HCT116 (cell line): Measurements from ENCODE around the gene ALLC. TPM values are rescaled to one million over a fixed set of nuclear protein-coding genes. Genes with fewer than 3 reads are reported as not detected.

Source experiments
- ATAC-seq: fragments of 200-7000 bp; cut with Tn5 transposase; 2 replicates; pipeline ENCODE4 v1.9.1; 2020; ENCODE audit warnings: mild to moderate bottlenecking, moderate library complexity
- BruUV-seq: library from RNA; stranded (reverse); fragments of 400-500 nt; replicated peaks from 2 replicates; lab custom pipeline; 2021; lab: Mats Ljungman, UMichigan
- CTCF ChIA-PET: fragments of 300-600 bp; sonication (Branson Sonifier 250); formaldehyde crosslinking; loops from one replicate; lab custom pipeline; 2021; ENCODE audit warnings: antibody characterized with exemption; lab: Charles Lee
- POLR2A ChIA-PET: fragments of 300-600, 350-600 bp; sonication (Branson Sonifier 250); formaldehyde crosslinking; loops from one replicate; lab custom pipeline; 2021; ENCODE audit warnings: antibody characterized with exemption; lab: Charles Lee
- RAD21 ChIA-PET, 2 experiments: fragments of 300-600 bp; sonication (Branson Sonifier 250); formaldehyde crosslinking; loops; one replicate each; lab custom pipeline; 2023; ENCODE audit warnings: low total read pairs in 2 of 2; ENCODE audit not compliant: uncharacterized antibody in 2 of 2, unreplicated experiment in 2 of 2, low non-redundant PET in 1 of 2; lab: Charles Lee
- DNase-seq: peaks from one replicate; pipeline ENCODE4 v3.0.0-alpha.2; 2010; ENCODE audit warnings: low read depth, low spot score
- H2AFZ ChIP-seq: fragments of 200-600 bp; shearing (Covaris generic), sonication (generic); 2 replicates; pipeline ENCODE4 v1.6.1; 2017; ENCODE audit warnings: low read depth, mixed run types, mixed read lengths, antibody characterized with exemption, low read length; ENCODE audit not compliant: poor library complexity, severe bottlenecking
- H3K27ac ChIP-seq: 2 replicates; pipeline ENCODE4 v1.5.1; 2012; ENCODE audit warnings: low read depth, low read length
- H3K27me3 ChIP-seq: fragments of 200-600 bp; sonication (generic); 2 replicates; pipeline ENCODE4 v1.6.1; 2016; ENCODE audit warnings: mixed run types, low read length, mixed read lengths; ENCODE audit not compliant: insufficient read depth
- H3K36me3 ChIP-seq, 2 experiments: fragments of 200-500 bp in 1 of 2; fragments of 200-600 bp in 1 of 2; sonication (Bioruptor generic) in 1 of 2; sonication (generic) in 1 of 2; 2 replicates each; pipeline versions ENCODE4 v1.5.1 to v1.6.1; 2014 to 2016; ENCODE audit warnings: low read length in 2 of 2, inconsistent platforms in 1 of 2, mixed read lengths in 1 of 2, mixed run types in 1 of 2; ENCODE audit not compliant: insufficient read depth in 2 of 2, control insufficient read depth in 1 of 2
- H3K4me1 ChIP-seq, 2 experiments: fragments of 200-600 bp in 1 of 2; sonication (generic) in 1 of 2; 2 replicates each; pipeline versions ENCODE4 v1.5.1 to v1.6.1; 2012 to 2017; ENCODE audit warnings: low read length in 2 of 2, inconsistent platforms in 1 of 2, mild to moderate bottlenecking in 1 of 2, mixed read lengths in 1 of 2, mixed run types in 1 of 2, moderate library complexity in 1 of 2; ENCODE audit not compliant: insufficient read depth in 2 of 2, control insufficient read depth in 1 of 2
- H3K4me2 ChIP-seq: fragments of 200-600 bp; sonication (generic); 2 replicates; pipeline ENCODE4 v1.6.1; 2017; ENCODE audit warnings: mixed run types, low read length, mixed read lengths
- H3K4me3 ChIP-seq, 2 experiments: fragments of 200-600 bp in 1 of 2; sonication (generic) in 1 of 2; replicated peaks in 1 of 2; 2 replicates each; pipeline ENCODE4 v1.5.1; 2011 to 2016; ENCODE audit warnings: low read length in 2 of 2, control low read depth in 1 of 2, low read depth in 1 of 2, mild to moderate bottlenecking in 1 of 2, mixed read lengths in 1 of 2, mixed run types in 1 of 2
- H3K79me2 ChIP-seq: fragments of 200-600 bp; sonication (generic); 2 replicates; pipeline ENCODE4 v1.6.1; 2017; ENCODE audit warnings: mild to moderate bottlenecking, mixed run types, low read length, moderate library complexity, mixed read lengths; ENCODE audit not compliant: insufficient read depth
- H3K9ac ChIP-seq: fragments of 200-600 bp; sonication (generic); 2 replicates; pipeline ENCODE4 v1.6.1; 2016; ENCODE audit warnings: low read length, mixed read lengths
- H3K9me2 ChIP-seq: fragments of 200-600 bp; sonication (generic), shearing (Covaris generic); 2 replicates; pipeline ENCODE4 v1.6.1; 2017; ENCODE audit warnings: mixed run types, mild to moderate bottlenecking, moderate library complexity; ENCODE audit not compliant: insufficient read depth
- H3K9me3 ChIP-seq, 2 experiments: fragments of 200-500 bp in 1 of 2; fragments of 200-600 bp in 1 of 2; sonication (Bioruptor generic) in 1 of 2; sonication (generic) in 1 of 2; 2 replicates each; pipeline ENCODE4 v1.6.1; 2014 to 2017; ENCODE audit warnings: low read length in 2 of 2, mixed read lengths in 2 of 2, inconsistent platforms in 1 of 2, low read depth in 1 of 2, mild to moderate bottlenecking in 1 of 2, mixed run types in 1 of 2, moderate library complexity in 1 of 2; ENCODE audit not compliant: control insufficient read depth in 1 of 2, insufficient read depth in 1 of 2
- H4K20me1 ChIP-seq: fragments of 200-600 bp; sonication (generic), shearing (Covaris generic); 2 replicates; pipeline ENCODE4 v1.6.1; 2017; ENCODE audit warnings: mixed run types, mild to moderate bottlenecking, moderate library complexity; ENCODE audit not compliant: insufficient read depth
- CTCF ChIP-seq, 3 experiments: fragments of 200-600 bp in 1 of 3; sonication (generic) in 1 of 3; IDR thresholded peaks in 2 of 3; conservative IDR thresholded peaks in 1 of 3; 2 replicates each; pipeline ENCODE4 v1.5.1; 2012 to 2017; ENCODE audit warnings: low read depth in 2 of 3, low read length in 2 of 3, antibody characterized with exemption in 1 of 3, borderline replicate concordance in 1 of 3, control low read depth in 1 of 3, mild to moderate bottlenecking in 1 of 3, mixed read lengths in 1 of 3, mixed run types in 1 of 3, moderate library complexity in 1 of 3; ENCODE audit not compliant: insufficient read depth in 1 of 3
- FOSL1 ChIP-seq: IDR thresholded peaks from 2 replicates; pipeline ENCODE4 v1.6.1; 2012; ENCODE audit warnings: low read depth
- JUND ChIP-seq: IDR thresholded peaks from 2 replicates; pipeline ENCODE4 v1.6.1; 2012
- MAX ChIP-seq: IDR thresholded peaks from 2 replicates; pipeline ENCODE4 v1.6.1; 2012
- POLR2A ChIP-seq: IDR thresholded peaks from 2 replicates; pipeline ENCODE4 v1.7.0; 2011; ENCODE audit warnings: borderline replicate concordance; ENCODE audit not compliant: insufficient read depth, insufficient read length; ENCODE audit errors: extremely low read depth
- TCF7L2 ChIP-seq: IDR thresholded peaks from 2 replicates; pipeline ENCODE4 v1.7.0; 2011; ENCODE audit warnings: borderline replicate concordance, inconsistent platforms; ENCODE audit not compliant: insufficient read depth, insufficient read length; ENCODE audit errors: extremely low read depth
- intact Hi-C: fragments of 100-400 bp; cut with micrococcal nuclease; formaldehyde crosslinking; loops from 2 replicates; pipeline ENCODE4 v1.10.0; 2022
- total RNA-seq: library from RNA; stranded (reverse); gene quantifications from one replicate; pipeline ENCODE4 v1.2.1, GENCODE V29; 2021; ENCODE audit not compliant: unreplicated experiment

The ALLC gene
- total RNA-seq, 1 experiment from 2014 or later, result not detected

- POLR2A ChIA-PET, result no interaction called here
- RAD21 ChIA-PET, result no interaction called here
These were observed 4.2 kb downstream of the ALLC start for GRCh38 chr2:3662239-3662638.

More at GRCh38 chr2:3662239-3662638, 4.2 kb downstream of the ALLC start:
- peak; percentile 21 for DNase-seq
- no peak overlapping the region for H3K9ac ChIP-seq
- intact Hi-C loops, result no loop called here
- peak overlapping the region; percentile 30 for H2AFZ ChIP-seq
- H3K4me3 ChIP-seq, result no peak overlapping the region
- H3K4me1 ChIP-seq, result peaks cover 16 to 39% of the 10 kb centered on the region in 2 experiments
- no peak overlapping the region for H3K27ac ChIP-seq
- TF ChIP-seq MAX (0 out of 2 replicates have a peak, but pooled peaks have one; percentile 27), CTCF (IDR thresholded peaks at IDR 0.05 in 2 of 3, conservative IDR thresholded peaks at IDR 0.05 in 1 of 3; ENCODE audit: borderline replicate concordance in 1 of 3, insufficient read depth in 1 of 3, low read depth in 2 of 3, low read length in 2 of 3) (peak; percentile 9 to 25 (median 12); a peak in 2 of 6 replicates), JUND (peak; percentile 26; the same call in 1 of the 2 replicates), TCF7L2 (peak; percentile 23), POLR2A (no peak), FOSL1 (0 out of 2 replicates have a peak, but pooled peaks have one; percentile 13)
- no peaks in the 10 kb centered on the region for H3K36me3 ChIP-seq
- ATAC-seq, result peak; percentile 44
- no peaks in the 10 kb centered on the region for H3K79me2 ChIP-seq
- CTCF ChIA-PET, result no interaction called here
- H3K9me3 ChIP-seq, result no peaks in the 10 kb centered on the region
- no peaks in the 10 kb centered on the region for H3K27me3 ChIP-seq
- no peaks in the 10 kb centered on the region for H3K9me2 ChIP-seq
- peak overlapping the region; percentile 47 for H3K4me2 ChIP-seq
- H4K20me1 ChIP-seq, result no peaks in the 10 kb centered on the region
- no TSS peak for BruUV-seq
